T-helper 17 cell (primary cell): ENCODE data around the gene FBLN7. TPM values are rescaled to one million over a fixed set of nuclear protein-coding genes. Genes with fewer than 3 reads are reported as not detected.
"Not testable (repeated sequence)": the region's sequence is repeated elsewhere in the genome, so short reads cannot be mapped to it uniquely, and the experiment has no call there.

Source experiments
- ATAC-seq: fragments of 150-1000 bp; cut with Tn5 transposase; 2 replicates; pipeline ENCODE4 v1.10.0; 2021; ENCODE audit warnings: mild to moderate bottlenecking, moderate library complexity
- DNase-seq, 3 donors: peaks; one replicate each; pipeline versions ENCODE4 v3.0.0 to v3.0.0-alpha.2; 2020 to 2021
- H3K9me3 ChIP-seq: one replicate; pipeline ENCODE4 v1.7.0; 2013; ENCODE audit warnings: low read length, mild to moderate bottlenecking; ENCODE audit not compliant: control insufficient read depth, poor library complexity, severe bottlenecking
- H3K27ac Mint-ChIP-seq: one replicate; pipeline ENCODE4 v1.8.0; 2022; ENCODE audit warnings: mild to moderate bottlenecking, moderate library complexity, mixed read lengths
- H3K27me3 Mint-ChIP-seq: one replicate; pipeline ENCODE4 v1.8.0; 2022; ENCODE audit warnings: mixed read lengths
- H3K36me3 Mint-ChIP-seq: one replicate; pipeline ENCODE4 v1.8.0; 2022; ENCODE audit warnings: low read depth, mixed read lengths
- H3K4me1 Mint-ChIP-seq: one replicate; pipeline ENCODE4 v1.8.0; 2022; ENCODE audit warnings: mild to moderate bottlenecking, mixed read lengths
- H3K4me3 Mint-ChIP-seq: one replicate; pipeline ENCODE4 v1.8.0; 2022; ENCODE audit warnings: mild to moderate bottlenecking, moderate library complexity, mixed read lengths
- total RNA-seq, 4 donors: library from RNA in 2 of 4; stranded (reverse) in 2 of 4; gene quantifications; one replicate each; pipeline ENCODE4 v1.2.3 and lab custom pipeline; 2022 to 2026

Gene FBLN7
- total RNA-seq, 2 donors from 2014 or later, result 17.2 to 21.7 TPM

DNA sequence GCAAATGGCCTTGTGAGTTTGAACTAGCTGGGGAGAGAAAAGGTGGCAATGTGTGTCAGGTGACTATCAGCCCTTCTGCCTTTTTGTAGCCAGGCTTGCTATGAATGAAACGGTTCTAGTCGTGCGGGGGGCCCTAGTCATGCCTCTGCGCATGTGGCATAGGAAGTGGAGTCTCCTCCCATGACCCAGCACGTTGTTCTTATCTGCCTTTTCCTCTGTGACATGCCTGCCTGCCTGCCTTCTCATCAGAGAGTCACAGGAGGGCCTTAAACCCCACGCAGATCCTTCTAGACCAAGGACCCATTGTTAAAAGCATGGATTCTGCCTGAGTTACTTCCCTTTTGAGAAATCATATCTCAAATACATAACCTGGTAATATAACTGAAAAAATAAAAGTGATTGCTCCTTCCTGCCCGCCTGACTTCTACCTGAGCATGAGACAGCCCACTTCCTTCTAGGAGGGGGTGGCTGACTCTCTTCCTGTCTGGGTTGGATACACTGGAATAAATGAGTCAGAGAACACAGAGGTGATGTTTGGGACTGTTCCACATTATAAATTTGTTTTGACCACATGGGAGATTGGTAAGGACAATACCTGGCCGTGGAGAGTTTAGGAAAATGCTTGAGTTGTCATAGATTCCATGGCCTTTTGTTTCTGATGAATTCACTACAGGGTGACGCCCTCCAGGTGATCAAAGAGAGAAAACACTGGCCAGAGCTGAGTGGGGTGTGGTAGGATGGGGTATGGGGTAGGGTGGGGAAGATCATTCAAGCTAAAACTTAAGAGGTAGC is 49.8 kb downstream of the FBLN7 start:
- H3K27me3 Mint-ChIP-seq, result no peaks in the 10 kb centered on the region
- H3K4me3 Mint-ChIP-seq, result peak overlapping the region; percentile 84
- peak overlapping the region; percentile 99 for H3K27ac Mint-ChIP-seq
- peak; percentile 87 for ATAC-seq
- no peaks in the 10 kb centered on the region for H3K9me3 ChIP-seq
- peaks cover 63% of the 10 kb centered on the region for H3K4me1 Mint-ChIP-seq
- DNase-seq, result peak; percentile 34 to 61 (median 42)
- H3K36me3 Mint-ChIP-seq, result peaks cover 2% of the 10 kb centered on the region

DNA sequence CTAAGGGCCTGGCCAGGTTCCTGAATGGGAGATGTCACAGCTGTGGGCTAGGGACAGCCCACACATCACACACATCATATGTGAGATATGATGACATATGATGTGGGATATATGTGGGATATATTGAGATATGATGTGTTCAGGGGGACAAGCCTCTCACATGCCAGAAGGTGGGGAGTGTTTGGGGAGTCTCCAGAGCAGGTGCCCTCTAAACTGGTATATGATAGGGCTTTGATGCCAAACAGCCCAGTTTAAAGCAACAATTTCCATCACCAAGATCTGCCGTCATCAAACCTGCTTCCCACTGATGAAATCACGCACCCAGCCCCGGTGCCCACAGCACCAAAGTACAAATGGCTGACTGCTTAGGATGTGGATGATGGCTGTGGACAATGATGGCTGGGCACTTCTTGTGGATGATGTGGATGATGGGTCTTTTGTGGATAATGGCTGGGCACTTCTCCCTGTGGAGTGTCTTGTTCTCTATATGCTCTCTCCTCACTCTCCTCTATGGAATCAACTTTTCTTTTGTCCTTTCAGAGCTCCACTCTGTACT is 50.9 kb downstream of the FBLN7 start:
- H3K9me3 ChIP-seq, result no peaks in the 10 kb centered on the region
- peak overlapping the region; percentile 99 for H3K27ac Mint-ChIP-seq
- no peak for ATAC-seq
- H3K27me3 Mint-ChIP-seq, result no peaks in the 10 kb centered on the region
- H3K4me1 Mint-ChIP-seq, result peaks cover 54% of the 10 kb centered on the region
- no peak for DNase-seq
- peak overlapping the region; percentile 84 for H3K4me3 Mint-ChIP-seq
- H3K36me3 Mint-ChIP-seq, result peaks cover 4% of the 10 kb centered on the region

DNA sequence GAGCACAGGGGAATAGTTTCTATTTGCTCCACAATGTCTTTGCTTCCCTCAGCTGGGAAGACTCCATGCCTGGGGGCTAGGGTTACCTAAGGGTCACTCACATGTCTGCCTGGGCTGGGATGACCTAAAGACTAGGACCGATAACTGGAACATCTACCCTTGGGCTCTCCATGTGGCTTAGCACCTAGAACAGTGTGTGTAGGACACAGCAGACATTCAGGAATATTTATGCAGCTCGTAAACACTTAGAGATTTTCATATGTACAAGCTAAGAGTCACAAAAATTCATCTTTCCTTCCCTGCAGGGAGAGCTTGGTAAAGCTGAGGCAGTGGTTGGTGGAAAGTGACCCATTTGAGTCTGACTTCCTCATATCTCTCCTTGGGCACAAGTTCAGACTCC is 55.8 kb downstream of the FBLN7 start:
- Mint-ChIP-seq H3K36me3 (peaks cover 4% of the 10 kb centered on the region), H3K27ac (no peak overlapping the region), H3K4me3 (peak overlapping the region; percentile 36), H3K4me1 (peaks cover 31% of the 10 kb centered on the region), H3K27me3 (no peaks in the 10 kb centered on the region)
- ATAC-seq, result no peak
- H3K9me3 ChIP-seq, result no peaks in the 10 kb centered on the region
- no peak for DNase-seq

DNA sequence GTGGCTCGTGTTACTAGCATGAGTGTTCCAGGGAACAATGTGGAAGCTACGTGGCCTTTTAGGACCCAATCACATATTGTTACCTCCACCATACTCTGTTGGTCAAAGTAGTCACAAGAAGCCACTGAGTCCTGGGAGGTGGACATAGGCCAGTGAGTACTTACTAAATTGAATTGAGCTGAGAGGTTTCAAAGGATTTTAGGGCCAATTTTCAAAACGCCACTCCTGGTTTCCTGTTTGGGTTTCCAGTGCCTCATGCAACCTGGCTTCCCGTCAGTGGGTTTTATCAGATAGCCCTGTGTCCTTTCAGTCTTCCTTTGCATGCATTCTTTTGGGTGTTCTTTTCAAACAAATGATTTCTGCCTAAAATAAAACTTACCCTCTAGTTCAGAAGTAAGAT is 56.3 kb downstream of the FBLN7 start:
- H3K27ac Mint-ChIP-seq, result no peak overlapping the region
- H3K36me3 Mint-ChIP-seq, result peaks cover 4% of the 10 kb centered on the region
- DNase-seq (no peak), ATAC-seq (no peak)
- H3K4me1 Mint-ChIP-seq, result peaks cover 27% of the 10 kb centered on the region
- H3K4me3 Mint-ChIP-seq, result no peak overlapping the region
- H3K9me3 ChIP-seq, result no peaks in the 10 kb centered on the region
- H3K27me3 Mint-ChIP-seq, result no peaks in the 10 kb centered on the region

DNA sequence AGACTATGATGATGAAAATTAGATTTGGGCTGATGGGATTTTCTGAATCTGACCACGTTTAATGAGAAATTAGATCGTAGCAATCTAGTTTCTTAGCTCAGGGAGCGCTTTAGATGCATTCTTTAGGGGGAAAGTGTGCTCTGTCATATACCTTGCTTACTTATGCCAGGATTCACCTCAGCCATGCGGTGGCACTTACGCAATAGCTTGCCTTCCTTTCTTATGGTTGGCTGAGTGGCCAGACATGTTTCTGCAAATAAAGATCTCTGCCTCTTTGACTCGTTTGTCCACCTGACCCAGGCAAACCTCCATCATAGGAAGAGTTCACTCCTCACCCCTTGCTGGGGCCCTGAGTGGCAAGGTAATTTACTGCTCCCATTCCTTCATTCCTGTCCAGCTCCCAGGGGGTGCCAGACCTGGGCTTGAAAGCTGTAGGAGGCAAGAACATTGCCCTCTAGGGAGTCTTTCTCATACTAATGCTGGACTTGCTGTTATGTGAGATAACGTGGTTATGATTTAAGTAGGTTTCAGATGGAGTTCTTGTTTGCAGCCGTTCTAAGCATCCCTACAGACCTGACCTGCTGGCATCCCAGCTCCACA is 57.1 kb downstream of the FBLN7 start:
- H3K27ac Mint-ChIP-seq, result no peak overlapping the region
- H3K36me3 Mint-ChIP-seq, result peaks cover 4% of the 10 kb centered on the region
- ATAC-seq (no peak), DNase-seq (no peak)
- H3K4me3 Mint-ChIP-seq, result peak overlapping the region; percentile 33
- no peaks in the 10 kb centered on the region for H3K27me3 Mint-ChIP-seq
- peaks cover 25% of the 10 kb centered on the region for H3K4me1 Mint-ChIP-seq
- no peaks in the 10 kb centered on the region for H3K9me3 ChIP-seq

DNA sequence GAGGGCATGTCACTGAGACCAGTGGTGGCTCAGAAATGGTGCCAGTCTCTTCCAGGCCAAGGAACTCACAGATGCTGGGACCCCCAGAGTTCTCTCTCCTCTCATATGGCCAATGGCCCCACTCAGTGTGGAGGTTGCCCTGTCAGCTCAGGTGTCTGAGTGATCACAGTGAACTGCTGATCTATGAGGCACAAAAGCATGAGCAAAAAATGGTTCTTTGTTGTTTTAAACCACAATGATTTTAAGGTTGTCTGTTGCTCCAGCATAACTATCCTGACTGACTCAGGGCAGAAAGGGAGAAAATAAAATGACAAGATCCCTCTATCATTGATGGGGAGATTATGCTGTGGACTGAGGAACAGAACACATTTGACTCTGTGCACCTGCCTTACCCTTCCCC is 57.8 kb downstream of the FBLN7 start:
- H3K4me3 Mint-ChIP-seq, result no peak overlapping the region
- no peaks in the 10 kb centered on the region for H3K9me3 ChIP-seq
- ATAC-seq, result no peak
- peaks cover 4% of the 10 kb centered on the region for H3K36me3 Mint-ChIP-seq
- no peak for DNase-seq
- peaks cover 19% of the 10 kb centered on the region for H3K4me1 Mint-ChIP-seq
- H3K27me3 Mint-ChIP-seq, result no peaks in the 10 kb centered on the region
- no peak overlapping the region for H3K27ac Mint-ChIP-seq

DNA sequence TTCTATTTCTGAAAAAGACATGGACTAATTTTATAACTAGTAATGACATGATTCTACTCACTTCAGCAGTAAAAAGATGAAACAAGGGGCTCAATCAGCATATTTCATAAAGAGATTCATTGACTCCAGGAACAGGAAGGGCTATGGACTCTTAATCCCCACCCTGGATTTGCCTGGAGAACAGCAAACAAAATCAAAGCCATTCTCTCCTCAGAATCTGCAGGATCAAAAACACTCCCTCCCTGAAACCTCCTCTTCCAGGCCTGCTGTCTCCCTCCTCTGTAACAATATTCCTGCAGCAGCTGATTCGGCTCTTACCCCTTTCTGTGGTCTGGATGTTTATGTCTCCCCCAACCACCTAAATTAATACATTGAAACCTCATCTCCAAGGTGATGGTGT is 59.7 kb downstream of the FBLN7 start:
- DNase-seq, result no peak
- no peaks in the 10 kb centered on the region for H3K9me3 ChIP-seq
- Mint-ChIP-seq H3K4me3 (no peak overlapping the region), H3K27me3 (no peaks in the 10 kb centered on the region), H3K36me3 (peaks cover 2% of the 10 kb centered on the region), H3K27ac (no peak overlapping the region), H3K4me1 (peaks cover 14% of the 10 kb centered on the region)
- no peak for ATAC-seq

DNA sequence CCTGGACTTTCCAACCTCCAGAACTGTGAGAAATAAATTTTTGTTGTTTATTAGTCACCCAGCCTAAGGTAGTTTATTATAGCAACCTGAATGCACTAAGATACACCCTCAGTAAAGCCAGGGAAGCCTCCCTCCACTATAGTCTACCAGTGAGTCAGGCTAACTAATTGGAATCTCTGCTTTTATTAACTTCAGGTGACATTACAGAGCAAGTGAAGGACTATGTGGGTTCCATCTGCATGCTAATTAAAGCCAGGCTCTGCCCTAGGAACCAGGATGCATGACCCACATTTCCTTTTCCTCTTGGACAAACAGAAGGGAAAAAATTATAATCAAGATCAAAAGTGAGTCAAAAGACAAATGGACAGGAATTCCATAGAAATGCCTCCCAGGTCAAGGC is 60.6 kb downstream of the FBLN7 start:
- no peak overlapping the region for H3K4me3 Mint-ChIP-seq
- H3K27ac Mint-ChIP-seq, result no peak overlapping the region
- H3K36me3 Mint-ChIP-seq, result no peaks in the 10 kb centered on the region
- no peaks in the 10 kb centered on the region for H3K27me3 Mint-ChIP-seq
- H3K4me1 Mint-ChIP-seq, result peaks cover 14% of the 10 kb centered on the region
- no peaks in the 10 kb centered on the region for H3K9me3 ChIP-seq
- DNase-seq (no peak), ATAC-seq (no peak)

DNA sequence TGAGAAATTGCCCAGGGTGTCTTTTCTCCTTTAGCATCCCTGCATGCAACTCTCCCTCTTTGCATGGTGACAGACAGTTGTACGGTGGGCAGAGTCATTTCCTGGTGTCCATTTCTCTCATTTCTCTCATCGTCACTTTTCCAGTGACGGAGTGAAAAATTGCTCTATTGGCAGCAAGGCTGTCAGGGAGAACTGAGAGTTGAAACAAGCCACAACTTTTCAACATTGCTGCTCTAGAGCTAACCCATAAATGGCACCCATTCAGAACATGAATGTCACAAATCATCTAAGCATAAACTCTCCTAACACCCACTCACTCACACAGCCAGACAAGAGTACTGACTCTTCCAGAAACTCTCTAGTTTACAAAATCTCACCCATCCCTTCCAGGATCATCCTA is 61.0 kb downstream of the FBLN7 start:
- DNase-seq, result no peak
- no peak for ATAC-seq
- no peaks in the 10 kb centered on the region for H3K9me3 ChIP-seq
- peaks cover 11% of the 10 kb centered on the region for H3K4me1 Mint-ChIP-seq
- H3K27ac Mint-ChIP-seq, result no peak overlapping the region
- H3K36me3 Mint-ChIP-seq, result no peaks in the 10 kb centered on the region
- H3K4me3 Mint-ChIP-seq, result no peak overlapping the region
- H3K27me3 Mint-ChIP-seq, result no peaks in the 10 kb centered on the region

DNA sequence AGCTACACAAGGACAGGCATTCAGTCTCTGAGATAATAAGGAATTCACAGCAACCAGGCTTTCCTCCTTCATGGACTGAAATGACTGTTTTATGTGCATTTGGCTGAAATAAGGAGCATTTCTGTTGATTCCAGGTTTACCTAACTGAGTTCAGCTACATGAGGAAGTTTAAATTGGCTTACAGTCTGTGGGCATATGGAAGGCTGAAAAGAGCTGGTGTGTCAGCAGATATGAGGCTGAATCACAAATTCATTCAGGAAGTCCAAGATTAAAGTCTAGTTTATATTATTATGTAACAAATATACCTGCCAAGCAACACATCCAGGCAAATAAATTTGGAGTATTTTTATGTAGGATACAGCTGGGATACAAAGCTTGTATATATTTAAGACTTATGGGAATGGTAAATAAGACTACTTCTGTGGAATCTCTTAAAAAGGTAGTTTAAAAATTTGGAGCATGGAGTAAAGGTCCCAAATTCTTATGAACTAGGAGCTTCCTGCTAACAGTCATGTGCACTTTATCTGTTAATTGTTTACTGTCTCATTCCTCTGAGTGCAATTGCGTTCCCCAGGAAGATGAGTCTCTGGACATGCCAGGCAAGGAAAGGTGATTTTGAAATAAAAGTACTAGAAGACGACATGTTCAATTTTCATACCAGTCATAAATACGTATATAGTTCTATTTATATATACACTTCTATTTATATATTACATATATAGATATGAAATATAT is 63.7 kb downstream of the FBLN7 start:
- H3K9me3 ChIP-seq, result no peaks in the 10 kb centered on the region
- H3K4me3 Mint-ChIP-seq, result no peak overlapping the region
- DNase-seq (no peak), ATAC-seq (no peak)
- H3K36me3 Mint-ChIP-seq, result peaks cover 2% of the 10 kb centered on the region
- H3K27me3 Mint-ChIP-seq, result no peaks in the 10 kb centered on the region
- H3K27ac Mint-ChIP-seq, result no peak overlapping the region
- H3K4me1 Mint-ChIP-seq, result no peaks in the 10 kb centered on the region

DNA sequence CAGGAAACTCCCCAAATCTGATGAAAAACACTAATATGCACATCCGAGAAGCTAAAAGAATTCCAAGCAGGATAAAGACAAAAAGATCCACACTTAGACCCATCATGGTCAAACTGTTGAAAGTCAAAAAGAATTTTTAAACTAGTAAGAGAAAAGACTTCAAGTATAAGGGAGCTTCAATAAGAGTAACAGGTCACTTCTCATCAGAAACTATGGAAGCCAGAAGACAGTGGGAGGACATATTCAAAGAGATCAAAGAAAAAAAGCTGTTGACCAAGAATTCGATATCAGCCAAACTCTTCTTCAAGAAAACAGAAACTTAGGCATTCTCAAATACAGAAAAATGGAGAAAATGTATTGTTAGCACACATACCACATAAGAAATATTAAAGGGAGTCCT is 66.2 kb downstream of the FBLN7 start:
- no peaks in the 10 kb centered on the region for H3K9me3 ChIP-seq
- Mint-ChIP-seq H3K36me3 (peaks cover 2% of the 10 kb centered on the region), H3K4me3 (no peak overlapping the region), H3K4me1 (no peaks in the 10 kb centered on the region), H3K27me3 (no peaks in the 10 kb centered on the region), H3K27ac (no peak overlapping the region)
- DNase-seq (no peak), ATAC-seq (no peak)

DNA sequence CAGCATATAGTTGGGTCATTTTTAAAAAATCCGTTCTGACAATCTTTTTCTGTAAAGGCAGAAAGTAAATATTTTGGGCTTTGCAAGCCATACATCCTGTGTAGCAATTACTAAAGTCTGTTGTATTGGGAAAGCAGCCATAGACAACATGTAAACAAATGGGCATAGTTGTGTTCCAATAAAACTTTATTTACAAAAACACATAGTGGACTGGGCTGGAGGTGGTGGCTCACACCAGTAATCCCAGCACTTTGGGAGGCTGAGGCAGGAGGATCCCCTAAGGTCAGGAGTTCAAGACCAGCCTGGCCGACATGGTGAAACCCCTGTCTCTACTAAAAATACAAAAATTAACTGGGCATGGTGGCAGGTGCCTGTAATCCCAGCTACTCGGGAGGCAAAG is 69.7 kb downstream of the FBLN7 start:
- H3K4me1 Mint-ChIP-seq, H3K27me3 Mint-ChIP-seq, H3K27ac Mint-ChIP-seq: not testable (repeated sequence)

DNA sequence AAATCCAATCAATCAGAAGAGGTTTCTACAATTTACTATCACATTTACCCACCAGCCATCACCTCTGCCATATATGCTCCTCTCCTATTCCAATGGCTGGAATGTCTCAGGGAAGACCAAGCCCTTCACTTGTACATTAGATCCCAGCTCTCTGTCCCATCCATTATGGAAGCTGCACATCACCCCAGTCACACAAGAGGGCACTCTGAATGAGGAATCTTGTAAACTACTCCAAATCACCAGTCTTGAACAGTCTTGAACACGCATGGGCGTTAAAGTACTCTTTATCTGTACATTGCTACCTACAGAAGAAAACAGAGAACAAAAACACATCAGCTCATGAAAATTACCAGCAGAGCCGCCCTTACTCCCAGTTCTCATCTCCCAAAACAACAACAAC is 78.0 kb downstream of the FBLN7 start:
- Mint-ChIP-seq H3K4me1 (peaks cover 7% of the 10 kb centered on the region), H3K4me3 (no peak overlapping the region), H3K27me3 (no peaks in the 10 kb centered on the region), H3K27ac (no peak overlapping the region), H3K36me3 (peaks cover 14% of the 10 kb centered on the region)
- H3K9me3 ChIP-seq, result no peaks in the 10 kb centered on the region
- ATAC-seq (no peak), DNase-seq (no peak)

More for the DNA sequence above, 69.7 kb downstream of the FBLN7 start:
- ATAC-seq, H3K36me3 Mint-ChIP-seq, H3K4me3 Mint-ChIP-seq, DNase-seq, H3K9me3 ChIP-seq: not testable (repeated sequence)
